Ectodermal cell (in vitro differentiated cells): ENCODE results near the gene MTG2.

ENCODE experiments used
- H3K27ac ChIP-seq: 2 replicates; pipeline ENCODE4 v1.7.0; 2013; ENCODE audit warnings: mild to moderate bottlenecking, low read depth, low read length; ENCODE audit not compliant: insufficient read depth, poor library complexity, severe bottlenecking
- H3K27me3 ChIP-seq: 2 replicates; pipeline ENCODE4 v1.7.0; 2013; ENCODE audit warnings: mild to moderate bottlenecking, low read length; ENCODE audit not compliant: insufficient read depth, control insufficient read depth, poor library complexity, severe bottlenecking
- H3K36me3 ChIP-seq: one replicate; pipeline ENCODE4 v1.7.0; 2013; ENCODE audit warnings: low read length; ENCODE audit not compliant: control insufficient read depth, insufficient read depth
- H3K4me1 ChIP-seq: one replicate; pipeline ENCODE4 v1.7.0; 2013; ENCODE audit warnings: low read length; ENCODE audit not compliant: control insufficient read depth, insufficient read depth
- H3K4me3 ChIP-seq: 2 replicates; pipeline ENCODE4 v1.7.0; 2013; ENCODE audit warnings: low read depth, low read length, control low read depth; ENCODE audit not compliant: insufficient read depth
- H3K9me3 ChIP-seq: 2 replicates; pipeline ENCODE4 v1.7.0; 2013; ENCODE audit warnings: mild to moderate bottlenecking, low read length, moderate library complexity; ENCODE audit not compliant: control insufficient read depth
- WGBS, 2 experiments: methylation state at CpG; one replicate each; pipeline ENCODE4 v1.1.7; 2013; ENCODE audit warnings: missing lambda C conversion rate in 2 of 2; 5-methylcytosine and 5-hydroxymethylcytosine counted together

Gene MTG2

DNA sequence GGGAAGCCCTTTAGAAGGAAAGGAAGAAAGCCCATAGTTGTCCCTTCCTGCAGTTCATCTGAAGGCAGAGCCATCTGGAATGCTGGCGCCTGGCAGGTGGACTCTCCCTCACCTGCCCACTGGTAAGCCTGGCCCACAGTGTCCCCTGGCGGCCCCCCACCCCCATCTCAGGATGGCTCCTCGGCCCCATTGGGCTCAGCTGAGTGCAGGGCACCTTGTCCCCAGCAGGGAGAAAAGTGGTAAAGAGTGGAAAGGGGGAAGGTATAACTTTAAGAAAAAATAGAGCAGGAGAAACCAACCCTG is 26.6 kb upstream of the MTG2 start:
- H3K4me1 ChIP-seq, result peaks cover 17% of the 10 kb centered on the region
- H3K9me3 ChIP-seq, result no peaks in the 10 kb centered on the region
- no peaks in the 10 kb centered on the region for H3K27me3 ChIP-seq
- H3K36me3 ChIP-seq, result peaks cover 8% of the 10 kb centered on the region
- no peak overlapping the region for H3K4me3 ChIP-seq
- WGBS, 2 experiments, result 88 to 95% methylated on average over 3 of the region's 3 CpGs
- no peak overlapping the region for H3K27ac ChIP-seq

DNA sequence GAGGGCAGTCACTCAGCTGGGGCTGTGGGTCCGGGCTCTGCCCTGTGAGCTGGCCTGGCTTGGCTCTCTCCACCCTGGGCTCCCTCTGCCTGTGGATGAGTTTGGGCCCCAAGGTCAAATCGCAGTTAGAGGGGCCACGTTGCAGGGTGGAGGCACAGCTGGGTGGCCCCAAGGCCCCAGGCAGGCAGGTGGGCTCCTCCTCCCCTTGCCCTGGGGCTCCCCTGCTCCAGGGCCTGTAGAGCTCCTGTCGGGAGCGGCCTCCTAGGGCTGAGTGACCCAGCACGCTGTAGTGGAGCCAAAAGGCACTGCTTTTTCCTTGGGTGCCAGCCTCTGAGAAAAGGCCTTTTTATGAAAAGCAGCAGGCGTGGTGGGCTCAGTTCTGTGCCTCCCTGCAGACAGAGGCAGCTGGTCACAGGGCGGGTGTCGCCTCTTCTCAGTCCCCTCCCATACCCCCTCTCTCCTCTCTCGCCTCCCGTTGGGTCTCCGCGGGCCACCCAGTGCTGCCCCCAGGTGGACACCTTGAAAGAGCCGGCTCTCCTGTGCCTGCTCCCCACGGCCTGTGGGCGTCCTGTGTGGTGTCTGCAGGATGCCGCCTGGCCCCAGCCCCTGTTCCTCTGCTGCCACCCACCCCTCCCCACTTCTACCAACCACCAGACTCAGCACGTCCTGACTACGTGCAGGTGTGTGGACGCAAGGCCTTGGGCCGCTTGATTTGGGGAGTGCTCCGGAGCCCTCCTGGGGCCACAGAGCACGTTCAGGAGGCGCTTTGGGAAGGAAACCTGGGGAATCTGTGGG is 26.0 kb upstream of the MTG2 start:
- H3K36me3 ChIP-seq, result peaks cover 10% of the 10 kb centered on the region
- WGBS, 2 experiments, result 60 to 64% methylated on average over 24 of the region's 24 CpGs
- no peaks in the 10 kb centered on the region for H3K27me3 ChIP-seq
- H3K4me1 ChIP-seq, result peaks cover 17% of the 10 kb centered on the region
- H3K27ac ChIP-seq, result no peak overlapping the region
- H3K4me3 ChIP-seq, result no peak overlapping the region
- no peaks in the 10 kb centered on the region for H3K9me3 ChIP-seq

DNA sequence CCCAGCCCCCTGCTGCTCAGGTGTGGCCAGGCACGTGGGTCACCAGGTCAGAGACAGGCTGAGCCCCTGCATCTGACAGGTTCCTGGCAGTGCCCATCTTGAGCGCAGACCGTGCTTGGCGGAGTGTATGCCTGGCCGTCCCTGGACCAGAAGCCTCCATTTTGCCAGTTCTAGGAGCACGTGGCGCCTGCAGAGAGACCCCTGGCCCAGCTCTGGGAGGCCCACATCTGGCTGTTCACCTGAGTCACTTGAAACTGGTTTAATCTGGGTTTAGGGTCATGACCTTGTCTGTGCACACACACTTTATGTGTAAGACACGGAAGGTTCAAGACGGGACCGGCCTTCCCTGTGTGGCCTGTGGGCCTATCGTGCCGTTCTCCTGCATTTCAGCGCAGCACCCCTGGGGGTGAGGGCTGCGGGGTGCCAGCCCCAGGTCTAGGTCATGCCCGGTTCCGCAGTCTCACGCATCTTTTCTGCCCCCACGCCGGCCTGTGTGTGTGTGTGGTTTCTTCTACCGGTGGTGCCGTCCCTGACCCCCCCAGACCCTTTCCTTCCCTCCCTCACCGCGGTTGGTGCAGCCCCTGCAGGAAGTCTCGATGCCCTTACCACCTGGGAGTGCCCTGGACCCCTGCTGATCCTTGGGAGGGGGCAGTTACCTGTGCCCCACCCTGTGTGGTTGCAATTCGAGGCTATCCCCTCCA is 25.3 kb upstream of the MTG2 start:
- 93 to 96% methylated on average over 25 of the region's 25 CpGs for WGBS, 2 experiments
- Histone ChIP-seq H3K27me3 (no peaks in the 10 kb centered on the region), H3K36me3 (peaks cover 11% of the 10 kb centered on the region), H3K4me3 (no peak overlapping the region), H3K9me3 (no peaks in the 10 kb centered on the region), H3K4me1 (peaks cover 17% of the 10 kb centered on the region), H3K27ac (no peak overlapping the region)

DNA sequence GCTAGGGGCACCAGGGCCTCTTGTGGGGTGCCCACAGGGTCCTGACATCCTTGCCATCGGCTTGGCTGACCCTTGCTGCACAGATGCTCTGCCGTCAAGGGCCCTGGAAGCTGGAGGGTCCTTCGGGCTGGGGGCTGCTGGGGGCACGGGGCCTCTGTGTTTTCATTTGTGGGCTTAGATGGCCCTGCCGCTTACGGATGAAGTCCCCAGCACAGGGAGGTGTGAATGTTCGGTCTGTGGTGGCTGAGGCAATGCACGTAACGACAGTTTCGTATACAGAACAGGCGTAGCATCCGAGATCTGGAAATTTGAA is 24.8 kb upstream of the MTG2 start:
- WGBS, 2 experiments, result 95 to 96% methylated on average over 12 of the region's 12 CpGs
- H3K9me3 ChIP-seq, result no peaks in the 10 kb centered on the region
- H3K4me3 ChIP-seq, result no peak overlapping the region
- H3K27me3 ChIP-seq, result no peaks in the 10 kb centered on the region
- H3K36me3 ChIP-seq, result peaks cover 15% of the 10 kb centered on the region
- H3K4me1 ChIP-seq, result peaks cover 17% of the 10 kb centered on the region
- no peak overlapping the region for H3K27ac ChIP-seq

DNA sequence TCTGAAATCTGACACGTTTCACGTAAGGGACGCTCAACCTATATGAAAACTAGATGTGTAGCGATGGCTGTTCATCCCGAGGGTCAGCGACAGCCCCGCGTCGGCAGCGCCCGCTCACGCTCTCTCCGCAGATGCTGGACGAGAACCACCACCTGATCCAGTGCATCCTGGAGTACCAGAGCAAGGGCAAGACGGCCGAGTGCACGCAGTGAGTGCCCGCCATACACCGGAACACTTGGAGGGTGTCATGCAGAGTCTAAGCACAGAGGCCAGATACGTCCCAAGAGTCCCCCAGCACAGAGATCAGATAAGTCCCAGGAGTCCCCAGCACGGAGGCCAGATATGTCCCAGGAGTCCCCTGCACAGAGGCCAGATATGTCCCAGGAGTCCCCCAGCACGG is 24.3 kb upstream of the MTG2 start:
- Histone ChIP-seq H3K27me3 (no peaks in the 10 kb centered on the region), H3K9me3 (no peaks in the 10 kb centered on the region), H3K27ac (no peak overlapping the region), H3K4me1 (peaks cover 17% of the 10 kb centered on the region), H3K4me3 (no peak overlapping the region), H3K36me3 (peaks cover 17% of the 10 kb centered on the region)
- 96% methylated on average over 22 of the region's 22 CpGs for WGBS, 2 experiments

DNA sequence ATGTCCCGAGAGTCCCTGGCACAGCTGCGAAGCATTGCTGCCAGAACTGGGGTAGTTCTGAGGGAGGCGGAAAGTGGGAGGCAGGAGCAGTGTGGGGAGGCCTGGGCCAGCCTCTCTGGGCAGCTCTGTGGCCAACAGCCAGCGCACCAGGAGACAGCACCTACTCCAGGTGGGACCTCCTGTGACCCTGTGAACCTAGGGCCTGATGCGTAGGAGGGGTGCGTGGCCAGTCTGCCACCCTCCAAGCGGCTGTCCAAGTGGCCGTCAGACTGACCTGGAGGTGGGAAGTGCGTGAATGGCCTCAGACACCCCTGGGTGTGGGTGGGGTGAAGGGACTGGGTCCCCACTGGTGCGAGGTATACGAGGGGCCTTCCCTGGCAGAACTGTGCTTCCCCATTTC is 23.8 kb upstream of the MTG2 start:
- Histone ChIP-seq H3K27ac (no peak overlapping the region), H3K36me3 (peaks cover 22% of the 10 kb centered on the region)
- 95 to 97% methylated on average over 11 of the region's 11 CpGs for WGBS, 2 experiments

DNA sequence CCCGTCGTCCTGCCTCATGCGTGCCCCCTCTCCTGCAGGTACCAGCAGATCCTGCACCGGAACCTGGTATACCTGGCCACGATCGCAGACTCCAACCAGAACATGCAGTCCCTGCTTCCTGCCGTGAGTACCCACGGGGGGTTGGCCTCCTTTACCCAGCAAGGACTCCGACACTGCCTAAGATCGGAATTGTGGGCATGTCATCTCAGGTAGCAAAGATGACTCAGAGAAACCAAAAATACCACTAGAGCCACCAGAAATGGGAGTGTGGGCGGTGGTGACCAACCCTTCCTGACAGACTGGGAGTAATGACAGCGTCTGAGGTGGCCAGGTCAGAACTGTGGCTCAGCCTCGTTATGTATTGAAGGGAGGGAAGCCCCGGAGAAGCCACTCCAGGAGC is 23.0 kb upstream of the MTG2 start:
- 94 to 98% methylated on average over 14 of the region's 14 CpGs for WGBS, 2 experiments
- Histone ChIP-seq H3K4me3 (no peak overlapping the region), H3K27me3 (no peaks in the 10 kb centered on the region), H3K27ac (no peak overlapping the region), H3K36me3 (peaks cover 30% of the 10 kb centered on the region), H3K9me3 (no peaks in the 10 kb centered on the region), H3K4me1 (peaks cover 17% of the 10 kb centered on the region)

More for the DNA sequence above, 23.8 kb upstream of the MTG2 start:
- no peak overlapping the region for H3K4me3 ChIP-seq
- no peaks in the 10 kb centered on the region for H3K27me3 ChIP-seq
- peaks cover 17% of the 10 kb centered on the region for H3K4me1 ChIP-seq
- no peaks in the 10 kb centered on the region for H3K9me3 ChIP-seq

DNA sequence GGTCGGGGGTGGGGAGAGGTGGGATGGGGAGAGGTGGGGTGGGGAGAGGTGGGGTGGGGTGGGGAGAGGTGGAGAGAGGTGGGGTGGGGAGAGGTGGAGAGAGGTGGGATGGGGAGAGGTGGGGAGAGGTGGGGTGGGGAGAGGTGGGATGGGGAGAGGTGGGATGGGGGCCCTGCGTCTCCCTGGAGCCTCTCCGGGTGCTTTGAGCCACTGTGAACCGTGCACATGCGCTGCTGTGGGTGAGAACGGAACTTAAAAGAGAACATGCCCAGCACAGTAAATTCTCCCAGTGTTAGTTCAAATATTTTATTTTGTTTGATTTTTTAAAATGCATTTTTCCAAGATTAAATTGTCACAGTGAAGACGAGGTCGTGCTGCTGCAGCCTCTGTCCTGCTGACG is 22.6 kb upstream of the MTG2 start:
- H3K36me3 ChIP-seq, result peaks cover 33% of the 10 kb centered on the region
- H3K4me3 ChIP-seq, result no peak overlapping the region
- H3K9me3 ChIP-seq, result no peaks in the 10 kb centered on the region
- H3K4me1 ChIP-seq, result peaks cover 16% of the 10 kb centered on the region
- WGBS, 2 experiments, result 96 to 97% methylated on average over 8 of the region's 9 CpGs
- no peak overlapping the region for H3K27ac ChIP-seq
- H3K27me3 ChIP-seq, result no peaks in the 10 kb centered on the region

DNA sequence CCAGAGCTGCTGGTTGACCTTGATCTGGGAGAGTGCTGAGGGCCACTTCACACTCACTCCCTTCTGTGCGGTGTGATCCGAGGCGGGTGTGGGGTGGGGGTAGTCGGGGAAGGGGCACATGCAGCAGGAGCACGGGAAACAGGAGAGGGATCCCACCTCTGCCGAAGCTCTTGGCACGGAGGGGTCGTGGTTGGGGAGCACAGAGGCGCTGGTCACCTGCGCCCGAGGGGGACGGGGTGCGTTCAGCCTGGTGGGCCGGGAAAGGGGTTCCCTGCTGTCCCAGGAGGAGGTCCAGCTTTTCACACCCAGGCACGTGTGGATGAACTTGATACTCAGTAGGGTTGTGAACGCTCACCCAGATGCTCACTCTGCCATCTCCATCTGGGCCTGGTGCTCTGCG is 22.0 kb upstream of the MTG2 start:
- H3K4me1 ChIP-seq, result peaks cover 10% of the 10 kb centered on the region
- WGBS, 2 experiments, result 95 to 97% methylated on average over 17 of the region's 17 CpGs
- no peaks in the 10 kb centered on the region for H3K9me3 ChIP-seq
- no peak overlapping the region for H3K4me3 ChIP-seq
- H3K27me3 ChIP-seq, result no peaks in the 10 kb centered on the region
- peaks cover 40% of the 10 kb centered on the region for H3K36me3 ChIP-seq
- H3K27ac ChIP-seq, result no peak overlapping the region

DNA sequence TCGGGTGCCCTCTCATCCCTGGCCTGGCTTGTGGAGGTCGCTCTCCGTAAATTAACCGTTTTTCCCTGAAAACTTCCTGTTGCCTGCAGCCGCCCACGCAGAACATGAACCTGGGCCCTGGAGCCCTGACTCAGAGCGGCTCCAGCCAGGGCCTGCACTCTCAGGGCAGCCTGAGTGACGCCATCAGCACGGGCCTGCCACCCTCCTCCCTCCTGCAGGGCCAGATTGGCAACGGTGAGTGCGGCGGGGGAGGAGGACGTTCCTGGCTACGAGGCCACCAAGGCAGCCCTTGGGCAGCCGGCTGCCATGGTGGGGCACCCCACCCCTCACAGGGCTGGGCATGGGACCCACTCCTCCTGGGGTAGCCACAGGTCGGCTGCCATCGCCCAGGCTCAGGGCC is 21.5 kb upstream of the MTG2 start:
- Histone ChIP-seq H3K36me3 (peaks cover 44% of the 10 kb centered on the region), H3K27ac (no peak overlapping the region), H3K4me1 (peaks cover 6% of the 10 kb centered on the region), H3K9me3 (no peaks in the 10 kb centered on the region), H3K4me3 (no peak overlapping the region), H3K27me3 (no peaks in the 10 kb centered on the region)
- 94 to 95% methylated on average over 17 of the region's 17 CpGs for WGBS, 2 experiments
